H1 (cell line): ENCODE data around the gene PLK3. TPM values are rescaled to one million over a fixed set of nuclear protein-coding genes. Genes with fewer than 3 reads are reported as not detected.

ENCODE experiments used
- CTCF ChIA-PET: fragments of 300-600 bp; sonication (Branson Sonifier 250); formaldehyde crosslinking; loops from one replicate; lab custom pipeline; 2021; ENCODE audit not compliant: partially characterized antibody; lab: Charles Lee
- POLR2A ChIA-PET: fragments of 300-600 bp; sonication (Branson Sonifier 250); formaldehyde crosslinking; loops from one replicate; lab custom pipeline; 2021; ENCODE audit warnings: inconsistent platforms; ENCODE audit not compliant: partially characterized antibody; lab: Charles Lee
- DNase-seq, 2 experiments: peaks; one replicate each; pipeline versions ENCODE4 v3.0.0 to v3.0.0-alpha.2; 2010 to 2022; ENCODE audit warnings: low spot score in 2 of 2, low read depth in 1 of 2, mixed read lengths in 1 of 2
- FAIRE-seq: peaks from 2 replicates; lab custom pipeline; 2011; peaks lifted over from hg19 to GRCh38; lab: Jason Lieb, UNC
- H2AFZ ChIP-seq: 2 replicates; pipeline ENCODE4 v1.8.1; 2012; ENCODE audit warnings: low read length, inconsistent platforms
- H2AK5ac ChIP-seq: 2 replicates; pipeline ENCODE4 v1.6.1; 2013; ENCODE audit warnings: low read depth, low read length
- H2BK120ac ChIP-seq: replicated peaks from 2 replicates; pipeline ENCODE3; 2013; ENCODE audit warnings: low read depth, low read length, inconsistent platforms
- H2BK12ac ChIP-seq: 2 replicates; pipeline ENCODE4 v1.6.1; 2013; ENCODE audit warnings: low read depth, low read length
- H2BK15ac ChIP-seq: 2 replicates; pipeline ENCODE4 v1.6.1; 2013; ENCODE audit warnings: low read length
- H2BK20ac ChIP-seq: 2 replicates; pipeline ENCODE4 v1.6.1; 2013; ENCODE audit warnings: low read length
- H2BK5ac ChIP-seq: 2 replicates; pipeline ENCODE4 v1.6.1; 2013; ENCODE audit warnings: low read depth, low read length
- H3K14ac ChIP-seq: 2 replicates; pipeline ENCODE4 v1.6.1; 2013; ENCODE audit warnings: inconsistent platforms; ENCODE audit not compliant: insufficient read length
- H3K18ac ChIP-seq: 2 replicates; pipeline ENCODE4 v1.6.1; 2013; ENCODE audit warnings: low read length; ENCODE audit errors: extremely low read depth
- H3K23ac ChIP-seq: 2 replicates; pipeline ENCODE4 v1.6.1; 2013; ENCODE audit warnings: inconsistent platforms; ENCODE audit not compliant: insufficient read length
- H3K23me2 ChIP-seq: 2 replicates; pipeline ENCODE4 v1.6.1; 2013; ENCODE audit warnings: low read depth, low read length
- H3K27ac ChIP-seq: 2 replicates; pipeline ENCODE4 v1.6.1; 2011; ENCODE audit warnings: low read depth, low read length, inconsistent platforms
- H3K27me3 ChIP-seq, 4 experiments: replicated peaks in 1 of 4; 1 replicate in 1 of 4; 2 replicates in 3 of 4; pipeline versions ENCODE4 v1.6.1 to v1.8.1; 2011 to 2013; ENCODE audit warnings: low read length in 3 of 4, mild to moderate bottlenecking in 3 of 4, inconsistent platforms in 2 of 4, mixed read lengths in 2 of 4, moderate library complexity in 1 of 4; ENCODE audit not compliant: control insufficient read depth in 3 of 4, insufficient read depth in 3 of 4; ENCODE audit errors: extremely low read depth in 1 of 4
- H3K36me3 ChIP-seq, 4 experiments: 2 replicates each; pipeline versions ENCODE4 v1.6.1 to v1.8.1; 2011 to 2013; ENCODE audit warnings: mild to moderate bottlenecking in 4 of 4, low read length in 3 of 4, moderate library complexity in 2 of 4, control low read depth in 1 of 4, inconsistent platforms in 1 of 4; ENCODE audit not compliant: insufficient read depth in 4 of 4, control insufficient read depth in 2 of 4
- H3K4ac ChIP-seq: replicated peaks from 2 replicates; pipeline ENCODE3; 2013; ENCODE audit warnings: low read length, low read depth, mixed read lengths, inconsistent platforms; ENCODE audit not compliant: insufficient read length
- H3K4me1 ChIP-seq, 4 experiments: replicated peaks in 1 of 4; 1 replicate in 1 of 4; 2 replicates in 3 of 4; pipeline versions ENCODE4 v1.6.1 to v1.8.1; 2011 to 2013; ENCODE audit warnings: low read length in 3 of 4, inconsistent platforms in 2 of 4, mixed read lengths in 1 of 4; ENCODE audit not compliant: insufficient read depth in 4 of 4, control insufficient read depth in 3 of 4
- H3K4me2 ChIP-seq, 2 experiments: 2 replicates each; pipeline versions ENCODE4 v1.6.1 to v1.8.1; 2011 to 2013; ENCODE audit warnings: low read depth in 2 of 2, low read length in 2 of 2, control low read depth in 1 of 2, inconsistent platforms in 1 of 2, mild to moderate bottlenecking in 1 of 2; ENCODE audit not compliant: insufficient read depth in 1 of 2
- H3K4me3 ChIP-seq, 4 experiments: fragments of 200-600, 300-600 bp in 1 of 4; sonication (generic), shearing (Covaris generic), sonication (Bioruptor Twin) in 1 of 4; 2 replicates each; pipeline versions ENCODE4 v1.5.1 to v1.8.1; 2011 to 2016; ENCODE audit warnings: low read length in 4 of 4, low read depth in 3 of 4, control low read depth in 2 of 4, inconsistent platforms in 2 of 4, mild to moderate bottlenecking in 2 of 4, mixed read lengths in 1 of 4, moderate library complexity in 1 of 4; ENCODE audit not compliant: insufficient read depth in 2 of 4; ENCODE audit errors: extremely low read depth in 1 of 4
- H3K56ac ChIP-seq: replicated peaks from 2 replicates; pipeline ENCODE3; 2013; ENCODE audit warnings: low read depth, mild to moderate bottlenecking, mixed read lengths, low read length, inconsistent platforms; ENCODE audit not compliant: insufficient read length
- H3K79me1 ChIP-seq: 2 replicates; pipeline ENCODE4 v1.6.1; 2013; ENCODE audit warnings: low read depth, low read length, control low read depth
- H3K79me2 ChIP-seq, 2 experiments: 2 replicates each; pipeline versions ENCODE4 v1.6.1 to v1.8.1; 2012 to 2013; ENCODE audit warnings: low read length in 2 of 2, mild to moderate bottlenecking in 2 of 2, inconsistent platforms in 1 of 2; ENCODE audit not compliant: insufficient read depth in 2 of 2, control insufficient read depth in 1 of 2
- H3K9ac ChIP-seq, 4 experiments: replicated peaks in 1 of 4; 1 replicate in 1 of 4; 2 replicates in 3 of 4; pipeline versions ENCODE4 v1.6.1 to v1.8.1; 2011 to 2013; ENCODE audit warnings: low read depth in 3 of 4, low read length in 3 of 4, control low read depth in 2 of 4, mild to moderate bottlenecking in 2 of 4, moderate library complexity in 2 of 4, inconsistent platforms in 1 of 4; ENCODE audit errors: extremely low read depth in 1 of 4
- H3K9me3 ChIP-seq, 2 experiments: 2 replicates each; pipeline versions ENCODE4 v1.6.1 to v1.8.1; 2012 to 2013; ENCODE audit warnings: mild to moderate bottlenecking in 2 of 2, moderate library complexity in 2 of 2, control low read depth in 1 of 2, inconsistent platforms in 1 of 2, low read depth in 1 of 2, low read length in 1 of 2, mixed read lengths in 1 of 2; ENCODE audit not compliant: insufficient read depth in 2 of 2
- H4K20me1 ChIP-seq, 2 experiments: replicated peaks in 1 of 2; 2 replicates each; pipeline versions ENCODE3 to v1.8.1; 2011 to 2013; ENCODE audit warnings: inconsistent platforms in 2 of 2, low read length in 2 of 2, mild to moderate bottlenecking in 1 of 2; ENCODE audit not compliant: insufficient read depth in 2 of 2, control insufficient read depth in 1 of 2
- H4K5ac ChIP-seq: 2 replicates; pipeline ENCODE4 v1.6.1; 2013; ENCODE audit warnings: low read length, low read depth, mixed read lengths, inconsistent platforms; ENCODE audit not compliant: insufficient read length
- H4K8ac ChIP-seq: 2 replicates; pipeline ENCODE4 v1.8.0; 2013; ENCODE audit warnings: mild to moderate bottlenecking, moderate library complexity, low read length, inconsistent platforms; ENCODE audit not compliant: insufficient read depth; ENCODE audit errors: extremely low read depth
- H4K91ac ChIP-seq: replicated peaks from 2 replicates; pipeline ENCODE3; 2013; ENCODE audit warnings: low read length, mixed read lengths, inconsistent platforms; ENCODE audit not compliant: insufficient read length
- WGBS, 2 experiments: shearing (Covaris generic) in 1 of 2; methylation state at CpG; one replicate each; pipeline versions ENCODE4 v1.1.6 to v1.1.7; 2013 to 2015; ENCODE audit warnings: low lambda C conversion rate in 2 of 2, mixed read lengths in 2 of 2, inconsistent platforms in 1 of 2, low coverage in 1 of 2, missing lambda C conversion rate in 1 of 2; ENCODE audit not compliant: insufficient replicate concordance in 2 of 2, insufficient coverage in 1 of 2, insufficient read length in 1 of 2; ENCODE audit errors: extremely low coverage in 1 of 2, missing lambda C conversion rate in 1 of 2; 5-methylcytosine and 5-hydroxymethylcytosine counted together
- polyA plus RNA-seq, 7 experiments: library from polyadenylated mRNA; depleted of rRNA in 3 of 7; stranded (reverse) in 5 of 7; unstranded in 2 of 7; fragments of >200 nt in 5 of 7; fragments of 200-250 nt in 2 of 7; gene quantifications; 1 replicate in 5 of 7; 2 replicates in 1 of 7; 4 replicates in 1 of 7; pipeline versions ENCODE4 v1.2.1 to v1.2.3, GENCODE V29; 2011 to 2013; ENCODE audit warnings: missing spikeins in 2 of 7, mixed read lengths in 2 of 7
- total RNA-seq: library from RNA; stranded (reverse); fragmentation: NEBNext Ultra II Directional; extraction: Animal tissue kit (Norgen Biotek cat#: 25700); gene quantifications from 2 replicates; pipeline ENCODE4 v1.2.1, GENCODE V29; 2021

PLK3 gene
- total and polyA plus RNA-seq, 2 of the 8 experiments (the other 6 are each of a cell fraction or from before 2014, with no cell fraction given) = 7.9 to 12.3 TPM

DNA sequence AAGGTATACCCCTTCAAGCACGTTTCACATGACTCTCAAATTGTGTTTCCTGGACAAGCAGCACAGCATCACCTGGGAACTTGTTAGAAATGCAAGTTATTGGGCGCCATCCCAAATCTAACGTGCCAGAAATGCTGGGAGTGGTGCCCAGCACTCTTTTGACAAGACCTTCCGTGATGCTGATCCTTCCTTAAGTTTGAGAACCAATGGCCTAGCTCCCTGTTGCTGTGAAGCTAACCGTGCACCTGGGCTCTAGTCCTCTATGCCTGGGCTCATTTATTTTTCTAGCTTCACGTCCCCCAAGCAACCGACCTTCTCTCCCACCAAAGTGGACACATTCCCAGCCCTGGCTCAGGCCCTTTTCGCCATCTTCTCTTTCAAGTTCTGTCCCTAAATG, 16.5 kb upstream of the PLK3 start:
- Histone ChIP-seq H2BK15ac (no peak overlapping the region), H3K79me2 (0 out of 4 replicates have a peak, but pooled peaks cover 0 to 1% of the 10 kb centered on the region in 2 experiments), H3K27ac (no peak overlapping the region; the same call in 1 of the 2 replicates), H2AFZ (peak overlapping the region; percentile 21; the same call in 1 of the 2 replicates), H4K8ac (no peak overlapping the region), H2AK5ac (no peak overlapping the region), H3K4me2 (peak overlapping the region; percentile 64 to 86), H4K91ac (peak overlapping the region; percentile 83), H4K5ac (peak overlapping the region; percentile 63), H3K18ac (peak overlapping the region; percentile 55), H2BK12ac (0 out of 2 replicates have a peak overlapping the region, but pooled peaks have one; percentile 13), H3K14ac (peak overlapping the region; percentile 24), H3K9me3 (no peaks in the 10 kb centered on the region), H3K4me1 (peaks cover 0 to 18% (median 14%) of the 10 kb centered on the region in 4 experiments; a peak in 6 of 7 replicates), H3K9ac (peak overlapping the region in 3 of 4 experiments; percentile 29 to 46 (median 45); a peak in 5 of 7 replicates), H2BK5ac (peak overlapping the region; percentile 79; the same call in 1 of the 2 replicates), H3K4ac (peak overlapping the region; percentile 83), H2BK120ac (peak overlapping the region; percentile 61), H3K56ac (peak overlapping the region; percentile 42), H4K20me1 (peaks cover 1% of the 10 kb centered on the region in 2 experiments), H3K27me3 (peaks cover 0 to 7% (median 2%) of the 10 kb centered on the region in 4 experiments; a peak in 3 of 7 replicates), H2BK20ac (0 out of 2 replicates have a peak overlapping the region, but pooled peaks have one; percentile 8), H3K79me1 (peaks cover 2% of the 10 kb centered on the region; the same call in 1 of the 2 replicates), H3K23me2 (peaks cover 6% of the 10 kb centered on the region; the same call in 1 of the 2 replicates), H3K36me3 (peaks cover 4 to 26% (median 8%) of the 10 kb centered on the region in 4 experiments; a peak in 7 of 8 replicates), H3K4me3 (peak overlapping the region; percentile 23 to 56 (median 42)), H3K23ac (no peak overlapping the region)
- POLR2A ChIA-PET = interaction anchor here (1.2 to 23.6 kb wide), 13 partner anchors 6 to 557 kb away, joined by 3 to 428 read pairs (median 8); partner anchors contain the start of genes BTBD19, DYNLT4, MUTYH and RNU5D-1
- 66% methylated on average over 8 of the region's 8 CpGs; no CpG with 5 or more reads in 1 of the 2 experiments for WGBS, 2 experiments
- CTCF ChIA-PET = interaction anchor here (0.7 to 10.4 kb wide), 6 partner anchors 10 to 227 kb away, joined by 3 to 67 read pairs (median 4); partner anchors contain the start of genes HECTD3 and RNU5D-1
- DNase-seq = no peak
- FAIRE-seq = no peak
